ENCODE measurements around the gene CYTH2.

GRCh38 chr19:48451624-48452023 lies 17.5 kb upstream of the CYTH2 start:
- no peak for TF ChIP-seq CTCF (IDR thresholded peaks at IDR 0.05; ENCODE audit: low read length)
- no peak for TF ChIP-seq EZH2 (optimal IDR thresholded peaks at IDR 0.05; ENCODE audit: low read depth, low read length)

All from MM.1S (cell line).